ENCODE data around the gene KNSTRN.

- TF ChIP-seq ZNF274 (IDR thresholded peaks at IDR 0.05; ENCODE audit: low read depth, low read length) (no peak), YY1 (IDR thresholded peaks at IDR 0.05; ENCODE audit: insufficient read depth, insufficient read length) (no peak), SUZ12 (IDR thresholded peaks at IDR 0.05; ENCODE audit: extremely low read depth, insufficient read depth, insufficient read length) (no peak)
These were observed 44.9 kb upstream of the KNSTRN start for GRCh38 chr15:40337597-40337996.

Measured in NT2/D1 (cell line).